Glutamatergic neuron (in vitro differentiated cells): ENCODE results near the gene TMEM53. TPM values are rescaled to one million over a fixed set of nuclear protein-coding genes. Genes with fewer than 3 reads are reported as not detected.

Source experiments
- DNase-seq: peaks from one replicate; pipeline ENCODE4 v3.0.0; 2022
- H3K27ac Mint-ChIP-seq: one replicate; pipeline ENCODE4 v1.8.0; 2020; ENCODE audit warnings: mild to moderate bottlenecking, mixed read lengths, inconsistent platforms; ENCODE audit not compliant: unreplicated experiment
- H3K27me3 Mint-ChIP-seq: one replicate; pipeline ENCODE4 v1.8.0; 2020; ENCODE audit warnings: mild to moderate bottlenecking, moderate library complexity, mixed read lengths, inconsistent platforms; ENCODE audit not compliant: unreplicated experiment
- H3K36me3 Mint-ChIP-seq: one replicate; pipeline ENCODE4 v1.8.0; 2020; ENCODE audit warnings: mild to moderate bottlenecking, mixed read lengths, inconsistent platforms; ENCODE audit not compliant: unreplicated experiment
- H3K4me1 Mint-ChIP-seq: one replicate; pipeline ENCODE4 v1.8.0; 2020; ENCODE audit warnings: mild to moderate bottlenecking, low read depth, mixed read lengths, inconsistent platforms; ENCODE audit not compliant: unreplicated experiment
- H3K4me3 Mint-ChIP-seq: one replicate; pipeline ENCODE4 v1.8.0; 2020; ENCODE audit warnings: mild to moderate bottlenecking, mixed read lengths, inconsistent platforms; ENCODE audit not compliant: unreplicated experiment
- H3K9me3 Mint-ChIP-seq: one replicate; pipeline ENCODE4 v1.8.0; 2020; ENCODE audit warnings: mild to moderate bottlenecking, moderate library complexity, mixed read lengths, inconsistent platforms; ENCODE audit not compliant: unreplicated experiment
- total RNA-seq: library from RNA; stranded (reverse); fragmentation: NEBNext Ultra II Directional; extraction: Animal tissue kit (Norgen Biotek cat#: 25700); gene quantifications from one replicate; pipeline ENCODE4 v1.2.1, GENCODE V29; 2021; ENCODE audit not compliant: unreplicated experiment
- TF ChIP-seq, protein P1 (sequence below): fragments of 200-600 bp; sonication (generic); IDR thresholded peaks from one replicate; pipeline ENCODE4 v1.5.0; 2021; ENCODE audit not compliant: partially characterized antibody, unreplicated experiment

Gene TMEM53
- total RNA-seq, 1 donor from 2014 or later: 10.1 TPM

DNA sequence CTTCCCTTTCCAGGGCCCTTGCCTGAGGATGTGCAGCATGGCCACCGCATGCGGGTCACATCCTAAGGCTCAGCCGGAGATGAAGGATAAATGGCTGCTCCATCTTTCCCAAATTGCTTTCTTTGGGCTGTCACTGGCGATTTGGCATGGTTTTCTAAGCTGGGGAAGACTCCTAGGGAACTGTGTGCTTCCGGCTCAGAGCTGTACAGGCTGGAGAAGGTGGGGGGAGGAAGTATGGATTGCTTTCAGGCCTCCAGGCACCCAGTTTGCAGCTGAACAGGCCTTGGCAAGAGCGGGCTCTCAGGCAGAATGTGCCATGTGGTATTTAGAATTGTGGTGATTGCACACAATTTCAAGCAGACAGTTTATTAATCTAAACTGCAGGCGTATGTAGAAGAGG lies 48.9 kb downstream of the TMEM53 start:
- DNase-seq: no peak
- Mint-ChIP-seq H3K4me3 (no peak overlapping the region), H3K4me1 (peaks cover 31% of the 10 kb centered on the region), H3K27me3 (peaks cover 13% of the 10 kb centered on the region), H3K27ac (no peak overlapping the region), H3K36me3 (no peaks in the 10 kb centered on the region), H3K9me3 (peaks cover 4% of the 10 kb centered on the region)
- TF ChIP-seq, protein P1, sequence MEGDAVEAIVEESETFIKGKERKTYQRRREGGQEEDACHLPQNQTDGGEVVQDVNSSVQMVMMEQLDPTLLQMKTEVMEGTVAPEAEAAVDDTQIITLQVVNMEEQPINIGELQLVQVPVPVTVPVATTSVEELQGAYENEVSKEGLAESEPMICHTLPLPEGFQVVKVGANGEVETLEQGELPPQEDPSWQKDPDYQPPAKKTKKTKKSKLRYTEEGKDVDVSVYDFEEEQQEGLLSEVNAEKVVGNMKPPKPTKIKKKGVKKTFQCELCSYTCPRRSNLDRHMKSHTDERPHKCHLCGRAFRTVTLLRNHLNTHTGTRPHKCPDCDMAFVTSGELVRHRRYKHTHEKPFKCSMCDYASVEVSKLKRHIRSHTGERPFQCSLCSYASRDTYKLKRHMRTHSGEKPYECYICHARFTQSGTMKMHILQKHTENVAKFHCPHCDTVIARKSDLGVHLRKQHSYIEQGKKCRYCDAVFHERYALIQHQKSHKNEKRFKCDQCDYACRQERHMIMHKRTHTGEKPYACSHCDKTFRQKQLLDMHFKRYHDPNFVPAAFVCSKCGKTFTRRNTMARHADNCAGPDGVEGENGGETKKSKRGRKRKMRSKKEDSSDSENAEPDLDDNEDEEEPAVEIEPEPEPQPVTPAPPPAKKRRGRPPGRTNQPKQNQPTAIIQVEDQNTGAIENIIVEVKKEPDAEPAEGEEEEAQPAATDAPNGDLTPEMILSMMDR: no peak

DNA sequence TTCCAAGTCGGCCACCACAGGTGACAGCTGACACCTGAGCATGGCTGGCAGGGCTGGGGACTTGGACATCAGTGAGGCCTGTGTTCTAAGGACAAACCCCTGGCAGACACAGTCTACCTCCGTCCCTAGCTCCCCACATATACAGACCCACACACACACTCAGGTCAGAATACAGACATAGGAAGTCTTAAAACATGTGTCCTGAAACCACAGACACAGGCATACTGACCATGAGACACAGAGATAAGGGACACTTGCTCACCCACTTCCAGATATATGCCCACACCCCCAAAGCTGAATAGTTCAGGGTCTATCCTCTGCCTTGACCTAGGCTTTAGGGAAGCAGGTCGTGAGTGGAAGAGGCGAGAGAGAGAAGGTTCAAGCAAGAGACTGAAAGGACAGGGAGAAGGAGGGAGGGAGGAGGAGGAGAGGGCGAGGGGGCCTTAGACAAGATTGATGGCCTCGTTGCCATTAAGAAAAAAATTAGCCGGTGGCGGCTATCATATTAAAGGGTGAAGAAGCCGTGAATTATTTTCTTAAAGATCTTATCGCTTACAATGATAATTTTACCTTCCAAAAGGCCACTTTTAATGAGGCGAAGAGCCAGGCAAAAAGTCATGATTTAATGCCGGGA lies 49.9 kb downstream of the TMEM53 start:
- Mint-ChIP-seq H3K27ac (no peak overlapping the region), H3K4me1 (peaks cover 34% of the 10 kb centered on the region), H3K4me3 (no peak overlapping the region), H3K27me3 (peaks cover 16% of the 10 kb centered on the region), H3K9me3 (peaks cover 5% of the 10 kb centered on the region), H3K36me3 (no peaks in the 10 kb centered on the region)
- no peak for DNase-seq
- TF ChIP-seq, protein P1: no peak

DNA sequence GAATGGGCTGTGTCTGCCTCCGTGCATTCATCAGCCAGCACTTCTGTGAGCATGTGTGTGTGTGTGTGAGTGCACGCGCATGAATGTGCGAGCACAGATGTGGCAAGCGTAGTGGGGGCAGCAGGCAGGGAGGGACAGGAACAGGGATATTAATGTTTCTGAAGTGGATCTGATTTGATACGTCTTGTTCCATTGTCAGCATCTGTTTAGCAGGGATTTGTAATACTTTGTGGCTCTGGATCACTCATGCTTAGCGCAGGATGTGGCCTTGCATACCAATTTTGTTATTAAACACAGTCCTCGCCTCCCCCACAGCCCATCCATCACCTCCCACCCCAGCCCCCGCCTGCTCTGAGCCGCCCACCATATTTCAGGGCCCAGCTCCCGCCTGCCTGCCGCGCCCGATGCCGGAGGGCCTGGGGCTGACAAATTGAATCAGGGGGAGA lies 52.4 kb downstream of the TMEM53 start:
- Mint-ChIP-seq H3K27me3 (peaks cover 22% of the 10 kb centered on the region), H3K27ac (peak overlapping the region; percentile 90), H3K36me3 (no peaks in the 10 kb centered on the region), H3K9me3 (peaks cover 12% of the 10 kb centered on the region), H3K4me1 (peaks cover 46% of the 10 kb centered on the region), H3K4me3 (peak overlapping the region; percentile 6)
- TF ChIP-seq, protein P1: no peak
- DNase-seq: no peak

DNA sequence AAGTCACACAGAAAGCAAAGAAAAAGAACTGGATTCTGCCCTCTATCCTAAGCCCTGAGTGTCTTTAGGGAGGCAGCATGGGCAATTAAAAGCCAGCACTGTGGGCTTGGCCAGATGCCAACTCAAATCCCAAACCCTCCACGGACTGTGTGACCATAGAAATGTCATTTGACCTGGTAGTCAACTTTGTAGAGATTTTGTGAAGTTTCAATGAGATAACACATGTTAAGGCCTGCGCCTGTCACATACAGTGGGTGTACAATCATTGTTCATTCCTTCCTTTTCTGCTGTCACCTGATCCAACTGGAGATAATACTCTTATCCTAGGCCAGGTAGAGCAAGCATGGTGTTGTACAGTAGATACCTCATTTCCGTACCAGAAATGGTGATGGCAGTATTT lies 54.2 kb downstream of the TMEM53 start:
- H3K27me3 Mint-ChIP-seq: peaks cover 30% of the 10 kb centered on the region
- no peak for DNase-seq
- no peaks in the 10 kb centered on the region for H3K36me3 Mint-ChIP-seq
- H3K4me3 Mint-ChIP-seq: no peak overlapping the region
- TF ChIP-seq, protein P1: no peak
- peaks cover 47% of the 10 kb centered on the region for H3K4me1 Mint-ChIP-seq
- H3K9me3 Mint-ChIP-seq: peaks cover 14% of the 10 kb centered on the region
- H3K27ac Mint-ChIP-seq: no peak overlapping the region

DNA sequence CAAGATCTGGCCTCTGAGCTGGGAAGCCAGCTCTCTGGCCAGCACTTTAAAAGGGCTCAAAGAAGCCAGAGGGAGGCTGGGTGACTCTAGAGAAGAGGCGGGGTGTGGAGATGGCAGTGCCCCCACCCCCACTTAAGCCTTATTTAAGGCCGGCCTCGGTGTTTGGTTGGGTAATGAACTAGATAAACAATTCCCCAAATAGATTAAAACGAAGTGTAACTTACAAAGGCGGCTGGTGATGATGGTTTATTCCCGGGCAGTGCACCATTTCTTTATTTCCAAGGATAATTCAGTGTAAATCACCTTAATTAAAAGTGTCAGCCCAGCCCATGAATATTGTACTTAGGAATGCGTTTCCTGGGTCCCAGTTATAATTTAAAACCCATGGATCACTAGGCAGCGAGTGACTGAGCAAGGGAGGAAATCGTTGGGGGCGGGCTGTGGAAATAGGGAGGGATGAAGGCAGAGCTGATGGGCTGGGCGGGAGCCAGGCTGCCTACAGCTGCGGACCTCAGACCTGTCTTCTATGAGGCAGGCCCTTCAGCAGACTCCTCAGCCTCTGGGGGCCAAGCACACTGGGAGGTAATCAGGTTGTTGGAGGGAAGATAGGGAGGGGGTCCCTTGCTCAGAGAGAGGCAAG lies 54.9 kb downstream of the TMEM53 start:
- Mint-ChIP-seq H3K4me3 (peak overlapping the region; percentile 33), H3K27me3 (peaks cover 30% of the 10 kb centered on the region), H3K27ac (no peak overlapping the region), H3K4me1 (peaks cover 45% of the 10 kb centered on the region), H3K9me3 (peaks cover 14% of the 10 kb centered on the region), H3K36me3 (no peaks in the 10 kb centered on the region)
- TF ChIP-seq, protein P1: no peak
- peak; percentile 46 for DNase-seq
